IMR-90 (cell line): ENCODE results near the gene RIMBP2. TPM values are rescaled to one million over a fixed set of nuclear protein-coding genes. Genes with fewer than 3 reads are reported as not detected.

Experiments used
- ATAC-seq: fragments of 200-7000 bp; cut with Tn5 transposase; 2 replicates; pipeline ENCODE4 v1.9.1; 2020; ENCODE audit warnings: low read depth, mild to moderate bottlenecking, moderate library complexity
- BruUV-seq: library from RNA; stranded (reverse); fragments of 400-500 nt; replicated peaks from 2 replicates; lab custom pipeline; 2021; lab: Mats Ljungman, UMichigan
- CTCF ChIA-PET: fragments of 300-600 bp; formaldehyde crosslinking; extraction: SDS; loops from one replicate; lab custom pipeline; 2021; ENCODE audit warnings: antibody characterized with exemption; lab: Yijun Ruan, JAX
- POLR2A ChIA-PET: fragments of 300-600 bp; sonication (Branson Sonifier 250); formaldehyde crosslinking; loops from one replicate; lab custom pipeline; 2022; ENCODE audit warnings: antibody characterized with exemption; ENCODE audit not compliant: unreplicated experiment; lab: Charles Lee
- DNase-seq: peaks from one replicate; pipeline ENCODE4 v3.0.0; 2013
- H2AFZ ChIP-seq: replicated peaks from 2 replicates; pipeline ENCODE3; 2013; ENCODE audit warnings: low read length, mild to moderate bottlenecking; ENCODE audit not compliant: poor library complexity
- H2AK5ac ChIP-seq: 2 replicates; pipeline ENCODE4 v1.6.1; 2013; ENCODE audit warnings: low read depth, low read length, inconsistent platforms
- H2AK9ac ChIP-seq: replicated peaks from 2 replicates; pipeline ENCODE3; 2013; ENCODE audit warnings: mild to moderate bottlenecking, low read depth, low read length, moderate library complexity; ENCODE audit not compliant: poor library complexity
- H2BK120ac ChIP-seq: 2 replicates; pipeline ENCODE4 v1.6.1; 2013; ENCODE audit warnings: low read depth, low read length, inconsistent platforms
- H2BK15ac ChIP-seq: 3 replicates; pipeline ENCODE4 v1.6.1; 2013; ENCODE audit warnings: low read depth, low read length, inconsistent platforms
- H2BK20ac ChIP-seq: 2 replicates; pipeline ENCODE4 v1.6.1; 2013; ENCODE audit warnings: low read depth, mild to moderate bottlenecking, inconsistent platforms, low read length, moderate library complexity
- H2BK5ac ChIP-seq: 2 replicates; pipeline ENCODE4 v1.6.1; 2013; ENCODE audit warnings: mild to moderate bottlenecking, low read depth, low read length, inconsistent platforms; ENCODE audit not compliant: poor library complexity, severe bottlenecking
- H3K14ac ChIP-seq: replicated peaks from 2 replicates; pipeline ENCODE4 v1.6.1; 2013; ENCODE audit warnings: low read depth, low read length, inconsistent platforms
- H3K18ac ChIP-seq: 2 replicates; pipeline ENCODE4 v1.6.1; 2013; ENCODE audit warnings: low read depth, low read length, control low read depth
- H3K23ac ChIP-seq: 2 replicates; pipeline ENCODE4 v1.6.1; 2013; ENCODE audit warnings: low read depth, low read length, inconsistent platforms
- H3K27ac ChIP-seq: 2 replicates; pipeline ENCODE4 v1.5.1; 2013; ENCODE audit warnings: mild to moderate bottlenecking, control low read depth, low read length; ENCODE audit not compliant: insufficient read depth
- H3K27me3 ChIP-seq: 2 replicates; pipeline ENCODE4 v1.6.1; 2013; ENCODE audit warnings: low read length; ENCODE audit not compliant: control insufficient read depth, insufficient read depth
- H3K36me3 ChIP-seq: 2 replicates; pipeline ENCODE4 v1.6.1; 2013; ENCODE audit warnings: low read length, mixed read lengths; ENCODE audit not compliant: control insufficient read depth, insufficient read depth
- H3K4ac ChIP-seq: 2 replicates; pipeline ENCODE4 v1.6.1; 2013; ENCODE audit warnings: low read depth, low read length, inconsistent platforms
- H3K4me1 ChIP-seq: 2 replicates; pipeline ENCODE4 v1.6.1; 2013; ENCODE audit warnings: low read length, mixed read lengths; ENCODE audit not compliant: control insufficient read depth, insufficient read depth
- H3K4me2 ChIP-seq: 2 replicates; pipeline ENCODE4 v1.6.1; 2013; ENCODE audit warnings: low read depth, mild to moderate bottlenecking, control low read depth, low read length, moderate library complexity
- H3K4me3 ChIP-seq: 2 replicates; pipeline ENCODE4 v1.5.1; 2013; ENCODE audit warnings: low read depth, mild to moderate bottlenecking, control low read depth, low read length, moderate library complexity; ENCODE audit not compliant: insufficient read depth
- H3K56ac ChIP-seq: 2 replicates; pipeline ENCODE4 v1.6.1; 2013; ENCODE audit warnings: low read length, inconsistent platforms; ENCODE audit not compliant: insufficient read depth; ENCODE audit errors: extremely low read depth
- H3K79me1 ChIP-seq, 2 experiments: 2 replicates each; pipeline ENCODE4 v1.6.1; 2013; ENCODE audit warnings: low read length in 2 of 2, inconsistent platforms in 1 of 2, low read depth in 1 of 2
- H3K9ac ChIP-seq: 2 replicates; pipeline ENCODE4 v1.6.1; 2013; ENCODE audit warnings: low read depth, low read length, control low read depth
- H3K9me1 ChIP-seq: 2 replicates; pipeline ENCODE4 v1.6.1; 2013; ENCODE audit warnings: low read length, inconsistent platforms; ENCODE audit not compliant: insufficient read depth
- H3K9me3 ChIP-seq: 2 replicates; pipeline ENCODE4 v1.6.1; 2013; ENCODE audit warnings: low read length; ENCODE audit not compliant: control insufficient read depth, insufficient read depth
- H4K20me1 ChIP-seq: 2 replicates; pipeline ENCODE4 v1.6.1; 2013; ENCODE audit warnings: low read length, inconsistent platforms; ENCODE audit not compliant: insufficient read depth
- H4K5ac ChIP-seq: 2 replicates; pipeline ENCODE4 v1.6.1; 2013; ENCODE audit warnings: mild to moderate bottlenecking, low read depth, low read length, control low read depth
- H4K8ac ChIP-seq, 2 experiments: 2 replicates each; pipeline ENCODE4 v1.6.1; 2013; ENCODE audit warnings: low read depth in 2 of 2, low read length in 2 of 2, control low read depth in 1 of 2, inconsistent platforms in 1 of 2
- H4K91ac ChIP-seq: 2 replicates; pipeline ENCODE4 v1.6.1; 2013; ENCODE audit warnings: low read depth, low read length, inconsistent platforms; ENCODE audit not compliant: insufficient read depth
- CHD1 ChIP-seq: IDR thresholded peaks from 2 replicates; pipeline ENCODE4 v1.6.1; 2012; ENCODE audit warnings: low read depth, low read length, improper control_type of control experiment
- CTCF ChIP-seq: conservative IDR thresholded peaks from 2 replicates; pipeline ENCODE4 v1.5.1; 2012; ENCODE audit warnings: mild to moderate bottlenecking, low read depth, low read length, improper control_type of control experiment
- ELK1 ChIP-seq: fragments of 150-350 bp; IDR thresholded peaks from 2 replicates; pipeline ENCODE4 v1.6.1; 2016; ENCODE audit warnings: low read depth, mild to moderate bottlenecking, low read length, moderate library complexity, borderline replicate concordance
- FOS ChIP-seq: fragments of 150-350 bp; IDR thresholded peaks from 2 replicates; pipeline ENCODE4 v1.6.1; 2016; ENCODE audit warnings: low read depth, low read length
- MAFK ChIP-seq: IDR thresholded peaks from 2 replicates; pipeline ENCODE4 v1.6.1; 2012; ENCODE audit warnings: low read depth, low read length, improper control_type of control experiment
- MAZ ChIP-seq: IDR thresholded peaks from 2 replicates; pipeline ENCODE4 v1.6.1; 2012; ENCODE audit warnings: low read depth, mild to moderate bottlenecking, low read length, improper control_type of control experiment, moderate library complexity, borderline replicate concordance
- MXI1 ChIP-seq: IDR thresholded peaks from 2 replicates; pipeline ENCODE4 v1.6.1; 2012; ENCODE audit warnings: low read depth, mild to moderate bottlenecking, low read length, moderate library complexity, borderline replicate concordance
- NFE2L2 ChIP-seq: fragments of 150-350 bp; IDR thresholded peaks from 2 replicates; pipeline ENCODE4 v1.6.1; 2016; ENCODE audit warnings: low read depth, mild to moderate bottlenecking, low read length
- POLR2A ChIP-seq: IDR thresholded peaks from 2 replicates; pipeline ENCODE4 v1.6.1; 2012; ENCODE audit warnings: mild to moderate bottlenecking, low read depth, low read length
- RAD21 ChIP-seq: IDR thresholded peaks from 2 replicates; pipeline ENCODE4 v1.6.1; 2012; ENCODE audit warnings: low read length, improper control_type of control experiment
- RCOR1 ChIP-seq: IDR thresholded peaks from 2 replicates; pipeline ENCODE4 v1.6.1; 2012; ENCODE audit warnings: mild to moderate bottlenecking, low read length, improper control_type of control experiment; ENCODE audit not compliant: insufficient replicate concordance
- RFX5 ChIP-seq: IDR thresholded peaks from 2 replicates; pipeline ENCODE4 v1.8.0; 2012; ENCODE audit warnings: low read depth, mild to moderate bottlenecking, low read length, moderate library complexity
- SMC3 ChIP-seq: fragments of 150-350 bp; IDR thresholded peaks from 2 replicates; pipeline ENCODE4 v1.6.1; 2016; ENCODE audit warnings: low read depth, mild to moderate bottlenecking, antibody characterized with exemption, low read length, moderate library complexity
- WGBS, 2 experiments: methylation state at CpG; one replicate each; pipeline versions ENCODE4 v1.1.5 to v1.1.7; 2013; ENCODE audit warnings: missing lambda C conversion rate in 2 of 2; ENCODE audit not compliant: insufficient read length in 1 of 2; ENCODE audit errors: extremely low coverage in 2 of 2; 5-methylcytosine and 5-hydroxymethylcytosine counted together
- dilution Hi-C: fragments of 300-500 bp; cut with HindIII; formaldehyde crosslinking; loops from one replicate; pipeline ENCODE4 v1.14.3; 2018; ENCODE audit warnings: low sequenced_read_pairs; ENCODE audit not compliant: unreplicated experiment
- in situ Hi-C: fragments of 300-500 bp; cut with MboI; formaldehyde crosslinking; loops from 3 replicates; pipeline ENCODE4 v1.14.3; 2019; ENCODE audit warnings: low sequenced_read_pairs, inconsistent platforms, mixed read lengths
- intact Hi-C: fragments of 100-400 bp; cut with micrococcal nuclease; formaldehyde crosslinking; loops from 2 replicates; pipeline ENCODE4 v1.10.0; 2022
- polyA plus RNA-seq, 3 experiments: library from polyadenylated mRNA; depleted of rRNA; stranded (reverse); fragments of >200 nt; gene quantifications; 2 replicates each; pipeline ENCODE4 v1.2.3, GENCODE V29; 2012; ENCODE audit warnings: low replicate concordance in 1 of 3
- total RNA-seq: library from RNA; depleted of rRNA; stranded (reverse); fragments of >200 nt; gene quantifications from 2 replicates; pipeline ENCODE4 v1.2.3, GENCODE V29; 2012
- TF ChIP-seq, protein P1 (sequence below): fragments of 150-350 bp; IDR thresholded peaks from 2 replicates; pipeline ENCODE4 v1.6.1; 2017; ENCODE audit warnings: mild to moderate bottlenecking, antibody characterized with exemption, low read length, low read depth

RIMBP2 gene
- total and polyA plus RNA-seq, 2 of the 4 experiments (the other 2 are of a cell fraction), result not detected

- Histone ChIP-seq H3K9me1 (no peaks in the 10 kb centered on the region), H3K9ac (no peak overlapping the region), H4K20me1 (no peaks in the 10 kb centered on the region), H4K91ac (no peak overlapping the region), H4K5ac (no peak overlapping the region), H3K27ac (no peak overlapping the region), H2AFZ (no peak overlapping the region), H3K4ac (no peak overlapping the region), H2BK120ac (no peak overlapping the region), H3K23ac (no peak overlapping the region), H3K9me3 (peaks cover 47% of the 10 kb centered on the region), H3K56ac (no peak overlapping the region), H2AK9ac (no peak overlapping the region), H3K27me3 (no peaks in the 10 kb centered on the region), H2BK5ac (no peak overlapping the region), H3K14ac (no peak overlapping the region), H3K4me2 (no peak overlapping the region), H3K36me3 (no peaks in the 10 kb centered on the region), H2AK5ac (no peak overlapping the region), H2BK20ac (no peak overlapping the region), H2BK15ac (no peak overlapping the region), H3K4me3 (no peak overlapping the region), H3K79me1 (no peaks in the 10 kb centered on the region), H4K8ac (no peak overlapping the region), H3K4me1 (no peaks in the 10 kb centered on the region), H3K18ac (no peak overlapping the region)
- DNase-seq (no peak), ATAC-seq (no peak)
- 17% methylated on average over 1 of the region's 5 CpGs; no CpG with 5 or more reads in 1 of the 2 experiments for WGBS, 2 experiments
- in situ Hi-C loops (no loop called here), intact Hi-C loops (no loop called here), dilution Hi-C loops (no loop called here)
- TF ChIP-seq RAD21, result no peak
- TF ChIP-seq POLR2A, result no peak
- TF ChIP-seq NFE2L2, result no peak
- no peak for TF ChIP-seq MXI1
- TF ChIP-seq RFX5, result no peak
- TF ChIP-seq, protein P1, sequence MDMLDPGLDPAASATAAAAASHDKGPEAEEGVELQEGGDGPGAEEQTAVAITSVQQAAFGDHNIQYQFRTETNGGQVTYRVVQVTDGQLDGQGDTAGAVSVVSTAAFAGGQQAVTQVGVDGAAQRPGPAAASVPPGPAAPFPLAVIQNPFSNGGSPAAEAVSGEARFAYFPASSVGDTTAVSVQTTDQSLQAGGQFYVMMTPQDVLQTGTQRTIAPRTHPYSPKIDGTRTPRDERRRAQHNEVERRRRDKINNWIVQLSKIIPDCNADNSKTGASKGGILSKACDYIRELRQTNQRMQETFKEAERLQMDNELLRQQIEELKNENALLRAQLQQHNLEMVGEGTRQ, result no peak
- TF ChIP-seq ELK1, result no peak
- no peak for TF ChIP-seq MAFK
- no peak for TF ChIP-seq SMC3
- TF ChIP-seq RCOR1, result no peak
- no peak for TF ChIP-seq MAZ
- no peak for TF ChIP-seq CTCF
- no peak for TF ChIP-seq FOS
- no peak for TF ChIP-seq CHD1
- POLR2A ChIA-PET, result no interaction called here
- CTCF ChIA-PET, result no interaction called here
- no TSS peak for BruUV-seq
Observed at GRCh38 chr12:130488358-130488710, 227.8 kb downstream of the RIMBP2 start.
